ENCODE measurements around the gene STAB1. TPM values are rescaled to one million over a fixed set of nuclear protein-coding genes. Genes with fewer than 3 reads are reported as not detected.

Gene STAB1
- total and polyA plus RNA-seq, 2 of the 8 experiments (the other 6 are each of a cell fraction or from before 2014, with no cell fraction given) = 1.0 to 1.9 TPM

DNA sequence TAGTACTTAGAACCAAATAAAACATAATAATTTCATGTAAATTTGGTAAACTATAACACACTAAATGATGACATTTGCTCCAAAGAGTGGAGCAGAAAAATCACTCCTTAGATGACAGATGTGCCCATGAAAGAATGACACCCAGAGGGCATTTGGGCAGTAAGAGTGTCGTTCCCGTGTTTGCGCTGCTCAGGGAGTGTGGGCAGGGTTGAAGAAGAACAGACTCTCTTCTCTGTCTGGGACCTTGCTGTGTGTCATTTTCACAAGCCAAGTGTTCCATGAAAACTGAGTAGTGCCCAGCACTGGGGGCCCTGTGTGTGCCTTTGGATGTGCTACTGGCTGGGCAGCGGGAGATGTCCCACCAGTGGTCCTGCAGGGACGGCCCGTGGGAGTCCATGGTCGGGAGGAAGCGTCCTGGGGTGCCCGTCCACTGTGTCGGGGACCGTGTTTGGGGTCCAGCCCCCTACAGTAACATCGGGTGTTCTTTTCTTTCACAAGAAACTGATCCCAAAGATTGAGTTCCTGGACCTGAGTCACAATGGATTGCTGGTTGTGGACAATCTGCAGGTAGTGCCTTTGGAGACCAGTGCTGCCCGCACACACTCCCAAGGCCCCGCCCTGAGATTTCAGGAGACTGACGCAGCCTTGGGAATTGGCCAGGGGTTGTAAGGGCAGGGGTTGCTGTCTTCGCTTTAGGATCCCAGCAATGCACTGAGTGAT, 17.9 kb upstream of the STAB1 start:
- Histone ChIP-seq H4K5ac (ENCODE audit: insufficient read length, low read depth, low read length) (no peak overlapping the region), H3K23ac (ENCODE audit: insufficient read length) (no peak overlapping the region), H3K27ac (ENCODE audit: low read depth, low read length) (no peak overlapping the region), H3K4me2 (ENCODE audit: insufficient read depth in 1 of 2, low read depth in 2 of 2, low read length in 2 of 2) (no peak overlapping the region), H2AK5ac (ENCODE audit: low read depth, low read length) (no peak overlapping the region), H3K9ac (replicated peaks in 1 of 4; ENCODE audit: extremely low read depth in 1 of 4, low read depth in 3 of 4, low read length in 3 of 4) (no peak overlapping the region), H3K14ac (ENCODE audit: insufficient read length) (no peak overlapping the region), H3K9me3 (ENCODE audit: insufficient read depth in 2 of 2, low read depth in 1 of 2, low read length in 1 of 2) (no peaks in the 10 kb centered on the region), H3K18ac (ENCODE audit: extremely low read depth, low read length) (no peak overlapping the region), H4K20me1 (replicated peaks in 1 of 2; ENCODE audit: control insufficient read depth in 1 of 2, insufficient read depth in 2 of 2, low read length in 2 of 2) (peaks cover 0 to 11% of the 10 kb centered on the region in 2 experiments), H4K91ac (replicated peaks; ENCODE audit: insufficient read length, low read length) (no peak overlapping the region), H3K23me2 (ENCODE audit: low read depth, low read length) (no peaks in the 10 kb centered on the region), H2AFZ (ENCODE audit: low read length) (no peak overlapping the region), H3K36me3 (ENCODE audit: control insufficient read depth in 2 of 4, insufficient read depth in 4 of 4, low read length in 3 of 4) (peaks cover 54 to 78% (median 76%) of the 10 kb centered on the region in 4 experiments), H3K79me1 (ENCODE audit: low read depth, low read length) (no peaks in the 10 kb centered on the region; the same call in 1 of the 2 replicates), H3K79me2 (ENCODE audit: control insufficient read depth in 1 of 2, insufficient read depth in 2 of 2, low read length in 2 of 2) (no peaks in the 10 kb centered on the region), H2BK12ac (ENCODE audit: low read depth, low read length) (no peak overlapping the region), H2BK20ac (ENCODE audit: low read length) (no peak overlapping the region), H3K4me3 (ENCODE audit: extremely low read depth in 1 of 4, insufficient read depth in 2 of 4, low read depth in 3 of 4, low read length in 4 of 4) (no peak overlapping the region), H2BK15ac (ENCODE audit: low read length) (no peak overlapping the region), H3K27me3 (replicated peaks in 1 of 4; ENCODE audit: control insufficient read depth in 3 of 4, extremely low read depth in 1 of 4, insufficient read depth in 3 of 4, low read length in 3 of 4) (no peaks in the 10 kb centered on the region), H3K4me1 (replicated peaks in 1 of 4; ENCODE audit: control insufficient read depth in 3 of 4, insufficient read depth in 4 of 4, low read length in 3 of 4) (no peaks in the 10 kb centered on the region; a peak in 2 of 7 replicates), H2BK5ac (ENCODE audit: low read depth, low read length) (no peak overlapping the region), H3K56ac (replicated peaks; ENCODE audit: insufficient read length, low read depth, low read length) (no peak overlapping the region), H2BK120ac (replicated peaks; ENCODE audit: low read depth, low read length) (no peak overlapping the region), H3K4ac (replicated peaks; ENCODE audit: insufficient read length, low read depth, low read length) (no peak overlapping the region), H4K8ac (ENCODE audit: extremely low read depth, insufficient read depth, low read length) (no peak overlapping the region; the same call in 1 of the 2 replicates)
- FAIRE-seq = no peak
- 94% methylated on average over 16 of the region's 16 CpGs; no CpG with 5 or more reads in 1 of the 2 experiments for WGBS, 2 experiments (ENCODE audit: extremely low coverage in 1 of 2, insufficient coverage in 1 of 2, insufficient read length in 1 of 2, insufficient replicate concordance in 2 of 2, low coverage in 1 of 2, low lambda C conversion rate in 2 of 2, missing lambda C conversion rate in 1 of 2)
- CTCF ChIA-PET (ENCODE audit: partially characterized antibody) = no interaction called here
- POLR2A ChIA-PET (ENCODE audit: partially characterized antibody) = no interaction called here
- DNase-seq (ENCODE audit: low read depth in 1 of 2, low spot score in 2 of 2) = no peak
- TF ChIP-seq, protein P1, sequence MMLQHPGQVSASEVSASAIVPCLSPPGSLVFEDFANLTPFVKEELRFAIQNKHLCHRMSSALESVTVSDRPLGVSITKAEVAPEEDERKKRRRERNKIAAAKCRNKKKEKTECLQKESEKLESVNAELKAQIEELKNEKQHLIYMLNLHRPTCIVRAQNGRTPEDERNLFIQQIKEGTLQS (IDR thresholded peaks at IDR 0.05; ENCODE audit: insufficient read depth, low read depth, low read length) = no peak
- TF ChIP-seq CHD1 (IDR thresholded peaks at IDR 0.05; ENCODE audit: low read depth, low read length) (no peak), PHF8 (conservative IDR thresholded peaks at IDR 0.05; ENCODE audit: low read depth, low read length) (no peak), JUND (IDR thresholded peaks at IDR 0.05; ENCODE audit: low read length) (no peak), POLR2A (IDR thresholded peaks at IDR 0.05; ENCODE audit: control extremely low read depth in 1 of 2, low read depth in 2 of 2, low read length in 2 of 2) (no peak), SIX5 (IDR thresholded peaks at IDR 0.05; ENCODE audit: low read depth, low read length) (no peak), JUN (IDR thresholded peaks at IDR 0.05; ENCODE audit: low read depth, low read length) (no peak), KDM1A (IDR thresholded peaks at IDR 0.05; ENCODE audit: borderline replicate concordance, low read length) (no peak), POU5F1 (IDR thresholded peaks at IDR 0.05; ENCODE audit: low read depth, low read length) (no peak), SUZ12 (IDR thresholded peaks at IDR 0.05; ENCODE audit: low read length) (no peak)
- TF ChIP-seq, protein P2, sequence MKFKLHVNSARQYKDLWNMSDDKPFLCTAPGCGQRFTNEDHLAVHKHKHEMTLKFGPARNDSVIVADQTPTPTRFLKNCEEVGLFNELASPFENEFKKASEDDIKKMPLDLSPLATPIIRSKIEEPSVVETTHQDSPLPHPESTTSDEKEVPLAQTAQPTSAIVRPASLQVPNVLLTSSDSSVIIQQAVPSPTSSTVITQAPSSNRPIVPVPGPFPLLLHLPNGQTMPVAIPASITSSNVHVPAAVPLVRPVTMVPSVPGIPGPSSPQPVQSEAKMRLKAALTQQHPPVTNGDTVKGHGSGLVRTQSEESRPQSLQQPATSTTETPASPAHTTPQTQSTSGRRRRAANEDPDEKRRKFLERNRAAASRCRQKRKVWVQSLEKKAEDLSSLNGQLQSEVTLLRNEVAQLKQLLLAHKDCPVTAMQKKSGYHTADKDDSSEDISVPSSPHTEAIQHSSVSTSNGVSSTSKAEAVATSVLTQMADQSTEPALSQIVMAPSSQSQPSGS (IDR thresholded peaks at IDR 0.05; ENCODE audit: low read length) = no peak
